HepG2 (cell line): Measurements from ENCODE around the gene TMPRSS15. TPM values are rescaled to one million over a fixed set of nuclear protein-coding genes. Genes with fewer than 3 reads are reported as not detected.

Source experiments
- BCL3 ChIP-seq: sonication (generic); formaldehyde crosslinking; IDR thresholded peaks from 2 replicates; pipeline ENCODE4 v1.5.1; 2020; ENCODE audit warnings: mild to moderate bottlenecking, missing genetic modification reagents, moderate library complexity
- CHCHD3 ChIP-seq: sonication (generic); formaldehyde crosslinking; IDR thresholded peaks from 2 replicates; pipeline ENCODE4 v1.8.0; 2022; ENCODE audit warnings: mild to moderate bottlenecking, missing genetic modification reagents, moderate library complexity
- FOXM1 ChIP-seq: sonication (generic); formaldehyde crosslinking; IDR thresholded peaks from 2 replicates; pipeline ENCODE4 v1.5.0; 2020; ENCODE audit warnings: missing genetic modification reagents
- PREB ChIP-seq: sonication (generic); formaldehyde crosslinking; IDR thresholded peaks from 2 replicates; pipeline ENCODE4 v1.4.0; 2020; ENCODE audit warnings: missing genetic modification reagents
- SMARCE1 ChIP-seq: fragments of 450-650 bp; IDR thresholded peaks from 2 replicates; pipeline ENCODE4 v1.6.1; 2017; ENCODE audit warnings: borderline replicate concordance
- ZBTB34 ChIP-seq: sonication (generic); formaldehyde crosslinking; IDR thresholded peaks from 2 replicates; pipeline ENCODE4 v1.8.0; 2022; ENCODE audit warnings: mild to moderate bottlenecking, missing genetic modification reagents
- ZNF124 ChIP-seq: sonication (generic); formaldehyde crosslinking; IDR thresholded peaks from 2 replicates; pipeline ENCODE4 v1.4.0; 2020; ENCODE audit warnings: missing genetic modification reagents
- ZNF770 ChIP-seq: sonication (generic); formaldehyde crosslinking; IDR thresholded peaks from 2 replicates; pipeline ENCODE4 v1.5.0; 2020; ENCODE audit warnings: mild to moderate bottlenecking, missing genetic modification reagents
- polyA plus RNA-seq, 8 experiments: library from polyadenylated mRNA; depleted of rRNA in 3 of 8; stranded (reverse) in 7 of 8; unstranded in 1 of 8; fragments of >200 nt; fragmentation: Illumina TruSeq in 4 of 8; extraction: Trizol in 4 of 8; gene quantifications; 2 replicates each; pipeline versions ENCODE4 v1.2.1 to v1.2.3, GENCODE V29; 2011 to 2016; ENCODE audit warnings: low read depth in 4 of 8, missing spikeins in 1 of 8, mixed read lengths in 1 of 8; ENCODE audit not compliant: insufficient read depth in 1 of 8
- total RNA-seq, 5 experiments: library from RNA; depleted of rRNA; stranded (reverse); fragments of >200 nt; fragmentation: Illumina TruSeq; extraction: Trizol; gene quantifications; 2 replicates each; pipeline ENCODE4 v1.2.3, GENCODE V29; 2016; ENCODE audit warnings: low read depth in 1 of 5

Gene TMPRSS15
- total and polyA plus RNA-seq, 2 of the 13 experiments (the other 11 are each of a cell fraction or from before 2014, with no cell fraction given) = not detected

GRCh38 chr21:18267496-18267895, 136.1 kb downstream of the TMPRSS15 start (continued):
- TF ChIP-seq ZBTB34 (CRISPR knock-in tag) = no peak
- no peak for TF ChIP-seq FOXM1
- TF ChIP-seq ZNF770 = no peak
- TF ChIP-seq CHCHD3 = no peak
- TF ChIP-seq PREB (CRISPR knock-in tag) = no peak
- no peak for TF ChIP-seq BCL3 (CRISPR knock-in tag)
- TF ChIP-seq ZNF124 = no peak
- no peak for TF ChIP-seq SMARCE1
